Tibial artery (tissue), 4 donors: Measurements from ENCODE around the gene PSD4.

Experiments
- DNase-seq, 2 donors: peaks; one replicate each; pipeline ENCODE4 v3.0.0-alpha.2; 2019
- H3K27ac ChIP-seq, 2 donors: fragments of 200-600 bp; sonication (generic) in 1 of 2; 1 replicate in 1 of 2; 2 replicates in 1 of 2; pipeline ENCODE4 v1.5.1; 2018 to 2019; ENCODE audit warnings: mild to moderate bottlenecking in 1 of 2
- H3K27me3 ChIP-seq, 2 donors: fragments of 200-600 bp; sonication (generic) in 1 of 2; one replicate each; pipeline versions ENCODE4 v1.5.1 to v1.6.0; 2016 to 2019
- H3K36me3 ChIP-seq, 3 donors: fragments of 200-600 bp; sonication (generic) in 2 of 3; one replicate each; pipeline ENCODE4 v1.5.1; 2016 to 2019; ENCODE audit warnings: mild to moderate bottlenecking in 2 of 3
- H3K4me1 ChIP-seq, 4 donors: fragments of 200-600 bp; sonication (generic) in 2 of 4; 1 replicate in 3 of 4; 2 replicates in 1 of 4; pipeline ENCODE4 v1.5.1; 2016 to 2019
- H3K4me3 ChIP-seq, 2 donors: fragments of 200-600 bp; sonication (generic) in 1 of 2; 1 replicate in 1 of 2; 2 replicates in 1 of 2; pipeline ENCODE4 v1.5.1; 2018 to 2019; ENCODE audit warnings: mild to moderate bottlenecking in 2 of 2
- H3K9me3 ChIP-seq, 3 donors: fragments of 200-600 bp; sonication (generic) in 1 of 3; one replicate each; pipeline ENCODE4 v1.5.1; 2016 to 2019
- CTCF ChIP-seq, 2 experiments: fragments of 200-600 bp in 1 of 2; fragments of 450-650 bp in 1 of 2; IDR thresholded peaks; one replicate each; pipeline ENCODE4 v1.5.1; 2017 to 2019; ENCODE audit warnings: antibody characterized with exemption in 2 of 2, mild to moderate bottlenecking in 1 of 2, moderate library complexity in 1 of 2
- intact Hi-C: fragments of 100-400 bp; cut with DNase I; formaldehyde crosslinking; loops from one replicate; pipeline ENCODE4 v1.15.0; 2023; ENCODE audit warnings: low total_unique reads

The PSD4 gene

GRCh38 chr2:113167962-113168340 lies 5.8 kb upstream of the PSD4 start:
- peak in 1 of 2 donors; percentile 19 for DNase-seq
- intact Hi-C loops, result no loop called here
- Histone ChIP-seq H3K9me3 (no peaks in the 10 kb centered on the region), H3K4me3 (no peak overlapping the region), H3K36me3 (no peaks in the 10 kb centered on the region), H3K4me1 (no peaks in the 10 kb centered on the region), H3K27me3 (no peaks in the 10 kb centered on the region), H3K27ac (no peak overlapping the region)
- TF ChIP-seq CTCF (IDR thresholded peaks at IDR 0.05), result no peak

- Histone ChIP-seq H3K27me3 (no peaks in the 10 kb centered on the region), H3K4me1 (no peaks in the 10 kb centered on the region), H3K9me3 (no peaks in the 10 kb centered on the region), H3K36me3 (no peaks in the 10 kb centered on the region), H3K4me3 (no peak overlapping the region), H3K27ac (no peak overlapping the region)
- DNase-seq, result no peak
- intact Hi-C loops, result no loop called here
- TF ChIP-seq CTCF (IDR thresholded peaks at IDR 0.05), result no peak
Observed at GRCh38 chr2:113169002-113169530, 4.7 kb upstream of the PSD4 start.

GRCh38 chr2:113169586-113169985 lies 4.2 kb upstream of the PSD4 start:
- peak in 1 of 2 donors; percentile 17 for DNase-seq
- H3K4me1 ChIP-seq, result no peaks in the 10 kb centered on the region
- no peaks in the 10 kb centered on the region for H3K36me3 ChIP-seq
- no peak for TF ChIP-seq CTCF (IDR thresholded peaks at IDR 0.05)
- no peaks in the 10 kb centered on the region for H3K9me3 ChIP-seq
- H3K4me3 ChIP-seq, result no peak overlapping the region
- intact Hi-C loops, result no loop called here
- no peaks in the 10 kb centered on the region for H3K27me3 ChIP-seq
- no peak overlapping the region for H3K27ac ChIP-seq

GRCh38 chr2:113171334-113172075 lies 2.3 kb upstream of the PSD4 start:
- DNase-seq, result no peak

GRCh38 chr2:113172721-113173541 lies 840 bp upstream of the PSD4 start:
- no peaks in the 10 kb centered on the region for H3K36me3 ChIP-seq
- intact Hi-C loops, result no loop called here
- no peak overlapping the region for H3K27ac ChIP-seq
- peak in 1 of 2 donors; percentile 51 for DNase-seq
- no peaks in the 10 kb centered on the region for H3K27me3 ChIP-seq
- H3K9me3 ChIP-seq, result no peaks in the 10 kb centered on the region
- no peak overlapping the region for H3K4me3 ChIP-seq
- TF ChIP-seq CTCF (IDR thresholded peaks at IDR 0.05), result no peak
- H3K4me1 ChIP-seq, result no peaks in the 10 kb centered on the region

More at GRCh38 chr2:113171334-113172075, 2.3 kb upstream of the PSD4 start:
- intact Hi-C loops, result no loop called here
- Histone ChIP-seq H3K9me3 (no peaks in the 10 kb centered on the region), H3K27ac (no peak overlapping the region), H3K4me3 (no peak overlapping the region), H3K4me1 (no peaks in the 10 kb centered on the region), H3K27me3 (no peaks in the 10 kb centered on the region), H3K36me3 (no peaks in the 10 kb centered on the region)
- TF ChIP-seq CTCF (IDR thresholded peaks at IDR 0.05), result no peak
